IMR-90 (cell line): ENCODE measurements around the gene ACACA. TPM values are rescaled to one million over a fixed set of nuclear protein-coding genes. Genes with fewer than 3 reads are reported as not detected.
A peak's percentile ranks its signal among the peaks of the same experiment; 100 is the strongest.

Experiments used
- ATAC-seq: fragments of 200-7000 bp; cut with Tn5 transposase; 2 replicates; pipeline ENCODE4 v1.9.1; 2020; ENCODE audit warnings: low read depth, mild to moderate bottlenecking, moderate library complexity
- BruUV-seq: library from RNA; stranded (reverse); fragments of 400-500 nt; replicated peaks from 2 replicates; lab custom pipeline; 2021; lab: Mats Ljungman, UMichigan
- CTCF ChIA-PET: fragments of 300-600 bp; formaldehyde crosslinking; extraction: SDS; loops from one replicate; lab custom pipeline; 2021; ENCODE audit warnings: antibody characterized with exemption; lab: Yijun Ruan, JAX
- POLR2A ChIA-PET: fragments of 300-600 bp; sonication (Branson Sonifier 250); formaldehyde crosslinking; loops from one replicate; lab custom pipeline; 2022; ENCODE audit warnings: antibody characterized with exemption; ENCODE audit not compliant: unreplicated experiment; lab: Charles Lee
- DNase-seq: peaks from one replicate; pipeline ENCODE4 v3.0.0; 2013
- H2AFZ ChIP-seq: replicated peaks from 2 replicates; pipeline ENCODE3; 2013; ENCODE audit warnings: low read length, mild to moderate bottlenecking; ENCODE audit not compliant: poor library complexity
- H2AK5ac ChIP-seq: 2 replicates; pipeline ENCODE4 v1.6.1; 2013; ENCODE audit warnings: low read depth, low read length, inconsistent platforms
- H2AK9ac ChIP-seq: replicated peaks from 2 replicates; pipeline ENCODE3; 2013; ENCODE audit warnings: mild to moderate bottlenecking, low read depth, low read length, moderate library complexity; ENCODE audit not compliant: poor library complexity
- H2BK120ac ChIP-seq: 2 replicates; pipeline ENCODE4 v1.6.1; 2013; ENCODE audit warnings: low read depth, low read length, inconsistent platforms
- H2BK15ac ChIP-seq: 3 replicates; pipeline ENCODE4 v1.6.1; 2013; ENCODE audit warnings: low read depth, low read length, inconsistent platforms
- H2BK20ac ChIP-seq: 2 replicates; pipeline ENCODE4 v1.6.1; 2013; ENCODE audit warnings: low read depth, mild to moderate bottlenecking, inconsistent platforms, low read length, moderate library complexity
- H2BK5ac ChIP-seq: 2 replicates; pipeline ENCODE4 v1.6.1; 2013; ENCODE audit warnings: mild to moderate bottlenecking, low read depth, low read length, inconsistent platforms; ENCODE audit not compliant: poor library complexity, severe bottlenecking
- H3K14ac ChIP-seq: replicated peaks from 2 replicates; pipeline ENCODE4 v1.6.1; 2013; ENCODE audit warnings: low read depth, low read length, inconsistent platforms
- H3K18ac ChIP-seq: 2 replicates; pipeline ENCODE4 v1.6.1; 2013; ENCODE audit warnings: low read depth, low read length, control low read depth
- H3K23ac ChIP-seq: 2 replicates; pipeline ENCODE4 v1.6.1; 2013; ENCODE audit warnings: low read depth, low read length, inconsistent platforms
- H3K27ac ChIP-seq: 2 replicates; pipeline ENCODE4 v1.5.1; 2013; ENCODE audit warnings: mild to moderate bottlenecking, control low read depth, low read length; ENCODE audit not compliant: insufficient read depth
- H3K27me3 ChIP-seq: 2 replicates; pipeline ENCODE4 v1.6.1; 2013; ENCODE audit warnings: low read length; ENCODE audit not compliant: control insufficient read depth, insufficient read depth
- H3K36me3 ChIP-seq: 2 replicates; pipeline ENCODE4 v1.6.1; 2013; ENCODE audit warnings: low read length, mixed read lengths; ENCODE audit not compliant: control insufficient read depth, insufficient read depth
- H3K4ac ChIP-seq: 2 replicates; pipeline ENCODE4 v1.6.1; 2013; ENCODE audit warnings: low read depth, low read length, inconsistent platforms
- H3K4me1 ChIP-seq: 2 replicates; pipeline ENCODE4 v1.6.1; 2013; ENCODE audit warnings: low read length, mixed read lengths; ENCODE audit not compliant: control insufficient read depth, insufficient read depth
- H3K4me2 ChIP-seq: 2 replicates; pipeline ENCODE4 v1.6.1; 2013; ENCODE audit warnings: low read depth, mild to moderate bottlenecking, control low read depth, low read length, moderate library complexity
- H3K4me3 ChIP-seq: 2 replicates; pipeline ENCODE4 v1.5.1; 2013; ENCODE audit warnings: low read depth, mild to moderate bottlenecking, control low read depth, low read length, moderate library complexity; ENCODE audit not compliant: insufficient read depth
- H3K56ac ChIP-seq: 2 replicates; pipeline ENCODE4 v1.6.1; 2013; ENCODE audit warnings: low read length, inconsistent platforms; ENCODE audit not compliant: insufficient read depth; ENCODE audit errors: extremely low read depth
- H3K79me1 ChIP-seq, 2 experiments: 2 replicates each; pipeline ENCODE4 v1.6.1; 2013; ENCODE audit warnings: low read length in 2 of 2, inconsistent platforms in 1 of 2, low read depth in 1 of 2
- H3K9ac ChIP-seq: 2 replicates; pipeline ENCODE4 v1.6.1; 2013; ENCODE audit warnings: low read depth, low read length, control low read depth
- H3K9me1 ChIP-seq: 2 replicates; pipeline ENCODE4 v1.6.1; 2013; ENCODE audit warnings: low read length, inconsistent platforms; ENCODE audit not compliant: insufficient read depth
- H3K9me3 ChIP-seq: 2 replicates; pipeline ENCODE4 v1.6.1; 2013; ENCODE audit warnings: low read length; ENCODE audit not compliant: control insufficient read depth, insufficient read depth
- H4K20me1 ChIP-seq: 2 replicates; pipeline ENCODE4 v1.6.1; 2013; ENCODE audit warnings: low read length, inconsistent platforms; ENCODE audit not compliant: insufficient read depth
- H4K5ac ChIP-seq: 2 replicates; pipeline ENCODE4 v1.6.1; 2013; ENCODE audit warnings: mild to moderate bottlenecking, low read depth, low read length, control low read depth
- H4K8ac ChIP-seq, 2 experiments: 2 replicates each; pipeline ENCODE4 v1.6.1; 2013; ENCODE audit warnings: low read depth in 2 of 2, low read length in 2 of 2, control low read depth in 1 of 2, inconsistent platforms in 1 of 2
- H4K91ac ChIP-seq: 2 replicates; pipeline ENCODE4 v1.6.1; 2013; ENCODE audit warnings: low read depth, low read length, inconsistent platforms; ENCODE audit not compliant: insufficient read depth
- CEBPB ChIP-seq: IDR thresholded peaks from 2 replicates; pipeline ENCODE4 v1.6.1; 2012; ENCODE audit warnings: low read depth, low read length, improper control_type of control experiment
- FOS ChIP-seq: fragments of 150-350 bp; IDR thresholded peaks from 2 replicates; pipeline ENCODE4 v1.6.1; 2016; ENCODE audit warnings: low read depth, low read length
- WGBS, 2 experiments: methylation state at CpG; one replicate each; pipeline versions ENCODE4 v1.1.5 to v1.1.7; 2013; ENCODE audit warnings: missing lambda C conversion rate in 2 of 2; ENCODE audit not compliant: insufficient read length in 1 of 2; ENCODE audit errors: extremely low coverage in 2 of 2; 5-methylcytosine and 5-hydroxymethylcytosine counted together
- dilution Hi-C: fragments of 300-500 bp; cut with HindIII; formaldehyde crosslinking; loops from one replicate; pipeline ENCODE4 v1.14.3; 2018; ENCODE audit warnings: low sequenced_read_pairs; ENCODE audit not compliant: unreplicated experiment
- in situ Hi-C: fragments of 300-500 bp; cut with MboI; formaldehyde crosslinking; loops from 3 replicates; pipeline ENCODE4 v1.14.3; 2019; ENCODE audit warnings: low sequenced_read_pairs, inconsistent platforms, mixed read lengths
- intact Hi-C: fragments of 100-400 bp; cut with micrococcal nuclease; formaldehyde crosslinking; loops from 2 replicates; pipeline ENCODE4 v1.10.0; 2022
- polyA plus RNA-seq, 3 experiments: library from polyadenylated mRNA; depleted of rRNA; stranded (reverse); fragments of >200 nt; gene quantifications; 2 replicates each; pipeline ENCODE4 v1.2.3, GENCODE V29; 2012; ENCODE audit warnings: low replicate concordance in 1 of 3
- total RNA-seq: library from RNA; depleted of rRNA; stranded (reverse); fragments of >200 nt; gene quantifications from 2 replicates; pipeline ENCODE4 v1.2.3, GENCODE V29; 2012

ACACA gene
- total and polyA plus RNA-seq, 2 of the 4 experiments (the other 2 are of a cell fraction), result 21.3 to 39.1 TPM

DNA sequence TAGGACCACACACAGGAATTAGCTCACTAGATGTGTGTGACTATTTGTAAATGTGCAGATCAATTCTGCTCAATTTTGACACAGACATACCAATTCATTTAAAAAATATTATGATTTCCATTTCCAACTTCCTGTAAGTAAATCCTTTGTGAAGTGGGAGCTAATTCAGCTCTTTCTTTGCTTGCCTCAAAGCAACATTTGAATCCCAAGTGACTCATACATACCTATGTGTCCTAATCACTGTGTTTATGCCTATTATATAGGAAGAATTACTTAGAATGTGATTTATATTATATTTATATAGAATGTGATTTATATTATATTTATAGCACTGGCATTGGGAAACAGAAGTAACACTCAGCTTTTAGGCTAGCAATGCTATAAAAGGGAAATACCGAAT, 226.7 kb downstream of the ACACA start:
- Histone ChIP-seq H3K9ac (no peak overlapping the region), H3K4me2 (peak overlapping the region; percentile 55; the same call in 1 of the 2 replicates), H4K8ac (peak overlapping the region in 1 of 2 experiments; percentile 20; a peak in 1 of 4 replicates), H2BK20ac (no peak overlapping the region), H3K56ac (no peak overlapping the region), H3K9me3 (no peaks in the 10 kb centered on the region), H4K5ac (no peak overlapping the region), H3K9me1 (peaks cover 13% of the 10 kb centered on the region), H3K18ac (no peak overlapping the region), H2BK120ac (no peak overlapping the region), H3K27ac (no peak overlapping the region), H2AFZ (no peak overlapping the region), H4K20me1 (no peaks in the 10 kb centered on the region), H3K4me1 (peaks cover 4% of the 10 kb centered on the region; the same call in 1 of the 2 replicates), H3K79me1 (peaks cover 0 to 10% of the 10 kb centered on the region in 2 experiments; a peak in 2 of 4 replicates), H2BK5ac (peak overlapping the region; percentile 18), H3K14ac (no peak overlapping the region), H3K36me3 (peaks cover 4% of the 10 kb centered on the region; the same call in 1 of the 2 replicates), H2AK5ac (no peak overlapping the region), H3K4me3 (no peak overlapping the region), H3K4ac (no peak overlapping the region), H2AK9ac (no peak overlapping the region), H4K91ac (no peak overlapping the region), H2BK15ac (no peak overlapping the region), H3K23ac (no peak overlapping the region), H3K27me3 (no peaks in the 10 kb centered on the region)
- dilution Hi-C loops (no loop called here), in situ Hi-C loops (no loop called here), intact Hi-C loops (no loop called here)
- ChIA-PET POLR2A (no interaction called here), CTCF (interaction anchor here (0.8 to 1.1 kb wide), 3 partner anchors 10 to 132 kb away, joined by 3 to 6 read pairs (median 3); no protein-coding TSS in a partner anchor)
- no peak for TF ChIP-seq CEBPB
- TF ChIP-seq FOS, result peak; percentile 70; the same call in 1 of the 2 replicates
- ATAC-seq, result peak; percentile 67
- BruUV-seq, result no TSS peak
- peak; percentile 87 for DNase-seq
- WGBS, 2 experiments, result no CpG with 5 or more reads among the region's 1 CpG
